Thoracic aorta (tissue), 2 donors: ENCODE results near the gene OR7E24. TPM values are rescaled to one million over a fixed set of nuclear protein-coding genes. Genes with fewer than 3 reads are reported as not detected.
"Not testable (repeated sequence)": the region's sequence is repeated elsewhere in the genome, so short reads cannot be mapped to it uniquely, and the experiment has no call there.

Experiments used
- ATAC-seq: fragments of 150-250 bp; one replicate; pipeline ENCODE4 v1.8.0; 2017; ENCODE audit warnings: low read depth; ENCODE audit not compliant: insufficient number of reproducible peaks, low FRiP score
- DNase-seq: peaks from one replicate; pipeline ENCODE4 v3.0.0-alpha.2; 2020; ENCODE audit warnings: low spot score
- H3K27ac ChIP-seq, 2 donors: fragments of 200-600 bp; sonication (generic); 1 replicate in 1 of 2; 2 replicates in 1 of 2; pipeline ENCODE4 v1.5.1; 2016; ENCODE audit warnings: mild to moderate bottlenecking in 2 of 2, moderate library complexity in 2 of 2
- H3K27me3 ChIP-seq: fragments of 200-600 bp; sonication (generic); replicated peaks from 2 replicates; pipeline ENCODE4 v1.6.0; 2016; ENCODE audit warnings: mild to moderate bottlenecking; ENCODE audit not compliant: insufficient read depth
- H3K36me3 ChIP-seq: fragments of 200-600 bp; sonication (generic); one replicate; pipeline ENCODE4 v1.5.1; 2016
- H3K4me1 ChIP-seq, 2 donors: fragments of 200-600 bp; sonication (generic); 1 replicate in 1 of 2; 2 replicates in 1 of 2; pipeline versions ENCODE4 v1.5.1 to v1.6.0; 2016; ENCODE audit warnings: low read depth in 2 of 2, mild to moderate bottlenecking in 1 of 2; ENCODE audit not compliant: control insufficient read depth in 1 of 2
- H3K4me3 ChIP-seq: fragments of 200-600 bp; sonication (generic); 2 replicates; pipeline ENCODE4 v1.5.1; 2016; ENCODE audit warnings: mild to moderate bottlenecking
- H3K9me3 ChIP-seq: fragments of 200-600 bp; sonication (generic); 2 replicates; pipeline ENCODE4 v1.5.1; 2016
- total RNA-seq, 2 donors: library from RNA; depleted of rRNA; stranded (reverse); fragments of >200 nt; gene quantifications; one replicate each; pipeline versions ENCODE4 v1.1.0 to v1.2.3, GENCODE V29; 2016
- TF ChIP-seq, protein P1 (sequence below): fragments of 200-600 bp; sonication (generic); IDR thresholded peaks from one replicate; pipeline ENCODE4 v1.5.1; 2019; ENCODE audit warnings: antibody characterized with exemption

OR7E24 gene
- total RNA-seq: not detected

DNA sequence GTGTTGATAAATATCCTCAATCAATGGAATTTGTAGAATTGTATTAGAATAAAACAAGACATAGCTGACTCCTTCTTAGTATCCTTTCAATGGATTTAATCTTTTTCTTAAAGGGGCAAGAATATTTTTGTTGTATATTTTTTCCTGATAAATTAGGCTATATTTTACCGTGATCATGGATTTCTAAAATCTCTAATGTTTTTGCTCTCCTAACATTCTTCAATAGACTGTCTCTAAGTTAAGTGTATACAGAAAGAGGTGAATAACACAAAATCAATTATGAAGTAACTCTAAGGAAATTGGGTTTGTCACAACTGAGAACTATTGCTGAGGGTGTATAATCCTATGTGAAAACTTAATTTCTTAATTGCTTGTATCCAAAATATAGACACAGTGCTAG, at the start of gene OR7E24:
OR7E24 (plus strand) TSS at position 301 of the 400 bp plus-strand sequence. CDS start 114 bp downstream, outside the sequence.
- Histone ChIP-seq H3K27ac (no peak within 1 kb of the TSS), H3K9me3 (no peaks in the 10 kb centered on the region), H3K4me1 (no peaks in the 10 kb centered on the region), H3K4me3 (no peak within 1 kb of the TSS), H3K27me3 (no peaks in the 10 kb centered on the region), H3K36me3 (no peaks in the 10 kb centered on the region)
- TF ChIP-seq, protein P1, sequence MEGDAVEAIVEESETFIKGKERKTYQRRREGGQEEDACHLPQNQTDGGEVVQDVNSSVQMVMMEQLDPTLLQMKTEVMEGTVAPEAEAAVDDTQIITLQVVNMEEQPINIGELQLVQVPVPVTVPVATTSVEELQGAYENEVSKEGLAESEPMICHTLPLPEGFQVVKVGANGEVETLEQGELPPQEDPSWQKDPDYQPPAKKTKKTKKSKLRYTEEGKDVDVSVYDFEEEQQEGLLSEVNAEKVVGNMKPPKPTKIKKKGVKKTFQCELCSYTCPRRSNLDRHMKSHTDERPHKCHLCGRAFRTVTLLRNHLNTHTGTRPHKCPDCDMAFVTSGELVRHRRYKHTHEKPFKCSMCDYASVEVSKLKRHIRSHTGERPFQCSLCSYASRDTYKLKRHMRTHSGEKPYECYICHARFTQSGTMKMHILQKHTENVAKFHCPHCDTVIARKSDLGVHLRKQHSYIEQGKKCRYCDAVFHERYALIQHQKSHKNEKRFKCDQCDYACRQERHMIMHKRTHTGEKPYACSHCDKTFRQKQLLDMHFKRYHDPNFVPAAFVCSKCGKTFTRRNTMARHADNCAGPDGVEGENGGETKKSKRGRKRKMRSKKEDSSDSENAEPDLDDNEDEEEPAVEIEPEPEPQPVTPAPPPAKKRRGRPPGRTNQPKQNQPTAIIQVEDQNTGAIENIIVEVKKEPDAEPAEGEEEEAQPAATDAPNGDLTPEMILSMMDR: no peak
- DNase-seq: no peak
- no peak for ATAC-seq

DNA sequence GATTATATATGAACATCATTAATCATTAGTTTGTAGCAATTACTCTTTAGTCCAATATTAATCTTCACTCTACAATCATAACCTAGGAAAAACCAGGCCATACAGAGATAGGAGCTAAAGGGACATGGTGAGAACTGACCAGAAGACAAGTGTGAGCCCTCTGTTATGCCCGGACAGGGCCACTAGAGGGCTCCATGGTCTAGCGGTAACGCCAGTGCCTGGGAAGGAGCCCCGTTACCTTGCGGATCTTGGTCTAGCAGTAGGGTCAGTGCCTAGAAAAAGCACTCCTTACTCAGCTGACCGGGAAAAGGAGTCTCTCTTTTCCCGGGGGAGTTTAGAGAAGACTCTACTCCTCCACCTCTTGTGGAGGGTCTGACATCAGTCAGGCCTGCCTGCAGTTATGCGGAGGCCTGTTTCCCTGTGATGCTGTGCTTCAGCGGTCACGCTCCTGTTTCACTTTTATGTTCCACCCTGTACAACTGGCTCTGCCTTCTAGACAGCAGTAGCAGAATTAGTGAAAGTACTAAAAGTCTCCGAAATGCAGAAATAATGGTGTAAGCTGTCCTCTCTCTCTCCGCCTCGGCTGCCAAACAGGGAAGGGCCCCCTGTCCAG, 45.1 kb upstream of the OR7E24 start:
- H3K27me3 ChIP-seq: no peaks in the 10 kb centered on the region
- ATAC-seq (no peak), DNase-seq (peak; percentile 3)
- no peaks in the 10 kb centered on the region for H3K36me3 ChIP-seq
- no peak overlapping the region for H3K27ac ChIP-seq
- no peaks in the 10 kb centered on the region for H3K9me3 ChIP-seq
- no peaks in the 10 kb centered on the region for H3K4me1 ChIP-seq
- TF ChIP-seq, protein P1: peak; percentile 88
- peak overlapping the region; percentile 61 for H3K4me3 ChIP-seq

DNA sequence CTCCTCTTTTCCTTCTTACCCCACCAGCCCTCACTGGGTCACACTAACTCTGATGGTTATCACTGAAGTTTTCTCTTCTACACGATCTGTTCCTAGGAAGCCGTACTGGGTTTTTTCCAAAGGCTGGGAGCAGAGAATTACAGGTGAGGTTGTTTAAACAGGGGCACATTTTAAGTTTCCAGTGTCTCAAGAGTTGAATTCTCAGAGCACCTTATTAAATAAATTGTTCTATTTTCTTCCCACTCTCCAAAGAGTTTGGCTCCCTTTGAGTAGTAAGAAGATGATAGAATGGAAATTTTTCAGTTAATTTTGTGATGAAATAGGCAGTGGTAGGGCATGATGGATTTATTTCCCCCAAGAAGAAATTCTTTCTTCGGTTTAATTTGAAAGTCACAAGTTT, 31.2 kb upstream of the OR7E24 start, which contains the start of gene OR7D4:
OR7D4 (minus strand) TSS at position 101 of the 400 bp plus-strand sequence. CDS start 4,752 bp downstream, outside the sequence.
- Histone ChIP-seq H3K4me3 (no peak within 1 kb of the TSS), H3K27me3 (no peaks in the 10 kb centered on the region), H3K27ac (no peak within 1 kb of the TSS), H3K9me3 (no peaks in the 10 kb centered on the region), H3K36me3 (no peaks in the 10 kb centered on the region), H3K4me1 (no peaks in the 10 kb centered on the region)
- ATAC-seq: no peak
- TF ChIP-seq, protein P1: no peak
- no peak for DNase-seq

DNA sequence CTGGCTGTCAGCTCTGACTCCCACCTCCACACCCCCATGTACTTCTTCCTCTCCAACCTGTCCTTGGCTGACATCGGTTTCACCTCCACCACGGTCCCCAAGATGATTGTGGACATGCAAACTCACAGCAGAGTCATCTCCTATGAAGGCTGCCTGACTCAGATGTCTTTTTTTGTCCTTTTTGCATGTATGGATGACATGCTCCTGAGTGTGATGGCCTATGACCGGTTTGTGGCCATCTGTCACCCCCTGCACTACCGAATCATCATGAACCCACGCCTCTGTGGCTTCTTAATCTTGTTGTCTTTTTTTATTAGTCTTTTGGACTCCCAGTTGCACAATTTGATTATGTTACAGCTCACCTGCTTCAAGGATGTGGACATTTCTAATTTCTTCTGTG, 506 bp downstream of the OR7E24 start:
- Histone ChIP-seq H3K36me3 (no peaks in the 10 kb centered on the region), H3K9me3 (no peaks in the 10 kb centered on the region), H3K27me3 (no peaks in the 10 kb centered on the region), H3K27ac (no peak overlapping the region), H3K4me3 (no peak overlapping the region), H3K4me1 (no peaks in the 10 kb centered on the region)
- ATAC-seq: no peak
- no peak for DNase-seq
- TF ChIP-seq, protein P1: no peak

DNA sequence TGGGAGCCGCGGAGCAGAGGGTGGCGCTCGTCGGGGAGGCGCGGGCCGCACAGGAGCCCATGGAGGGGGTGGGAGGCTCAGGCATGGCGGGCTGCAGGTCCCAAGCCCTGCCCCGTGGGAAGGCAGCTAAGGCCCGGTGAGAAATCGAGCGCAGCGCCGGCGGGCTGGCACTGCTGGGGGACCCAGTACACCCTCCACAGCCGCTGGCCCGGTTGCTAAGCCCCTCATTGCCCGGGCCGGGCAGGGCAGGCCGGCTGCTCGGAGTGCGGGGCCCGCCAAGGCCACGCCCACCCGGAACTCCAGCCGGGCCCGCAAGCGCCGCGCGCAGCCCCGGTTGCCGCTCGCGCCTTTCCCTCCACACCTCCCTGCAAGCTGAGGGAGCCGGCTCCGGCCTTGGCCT, 32.8 kb downstream of the OR7E24 start:
- ATAC-seq, H3K4me3 ChIP-seq, H3K27me3 ChIP-seq, H3K36me3 ChIP-seq, H3K4me1 ChIP-seq, DNase-seq, H3K27ac ChIP-seq: not testable (repeated sequence)
- H3K9me3 ChIP-seq: peaks cover 66% of the 10 kb centered on the region
